ENCODE data around the gene DLGAP1. TPM values are rescaled to one million over a fixed set of nuclear protein-coding genes. Genes with fewer than 3 reads are reported as not detected.
"Not testable (repeated sequence)": the region's sequence is repeated elsewhere in the genome, so short reads cannot be mapped to it uniquely, and the experiment has no call there.

DLGAP1 gene
- total RNA-seq, 2 experiments from 2014 or later, result 0.53 to 1.5 TPM

DNA sequence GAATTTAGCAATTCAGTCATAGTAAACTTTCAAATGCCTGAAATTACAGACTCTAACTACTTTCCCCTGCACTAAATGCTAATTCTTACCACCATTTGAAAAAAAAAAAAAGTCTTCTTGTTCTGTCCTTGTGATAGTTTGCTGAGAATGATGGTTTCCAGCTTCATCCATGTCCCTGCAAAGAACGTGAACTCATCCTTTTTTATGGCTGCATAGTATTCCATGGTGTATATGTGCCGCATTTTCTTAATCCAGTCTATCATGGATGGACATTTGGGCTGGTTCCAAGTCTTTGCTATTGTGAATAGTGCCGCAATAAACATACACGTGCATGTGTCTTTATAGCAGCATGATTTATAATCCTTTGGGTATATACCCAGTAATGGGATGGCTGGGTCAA is 420.3 kb downstream of the DLGAP1 start:
- H3K27ac Mint-ChIP-seq; CTCF ChIA-PET; DNase-seq; POLR2A ChIA-PET; H3K4me1 Mint-ChIP-seq; H3K36me3 Mint-ChIP-seq (ENCODE audit: low read depth); H3K4me3 Mint-ChIP-seq; H3K9me3 Mint-ChIP-seq; H3K27me3 Mint-ChIP-seq: not testable (repeated sequence)

DNA sequence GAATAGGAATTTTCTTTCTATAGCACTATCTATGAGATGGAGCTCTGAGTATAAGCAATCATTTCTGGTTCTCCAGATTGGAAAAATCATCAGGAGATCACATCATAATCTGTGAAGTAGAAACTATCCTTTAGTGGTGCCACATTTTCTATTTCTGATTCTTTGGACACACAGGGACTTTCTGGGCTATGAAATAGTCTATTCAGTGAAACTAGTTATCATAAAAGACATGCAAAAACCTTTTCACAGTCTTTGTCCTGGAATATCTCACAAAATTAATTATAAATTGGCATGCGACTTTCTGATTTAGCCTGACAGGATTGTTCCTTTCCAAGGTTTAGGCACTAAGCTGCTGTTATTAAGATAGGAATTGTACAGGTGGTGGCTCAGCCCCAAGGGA is 428.6 kb downstream of the DLGAP1 start:
- ChIA-PET POLR2A (no interaction called here), CTCF (interaction anchor here (0.7 kb wide), 1 partner anchor 31 kb away, joined by 3 read pairs; no protein-coding TSS in a partner anchor)
- Mint-ChIP-seq H3K4me1 (no peaks in the 10 kb centered on the region), H3K36me3 (ENCODE audit: low read depth) (no peaks in the 10 kb centered on the region), H3K9me3 (no peaks in the 10 kb centered on the region), H3K4me3 (no peak overlapping the region), H3K27ac (no peak overlapping the region), H3K27me3 (peaks cover 6% of the 10 kb centered on the region)
- no peak for DNase-seq

DNA sequence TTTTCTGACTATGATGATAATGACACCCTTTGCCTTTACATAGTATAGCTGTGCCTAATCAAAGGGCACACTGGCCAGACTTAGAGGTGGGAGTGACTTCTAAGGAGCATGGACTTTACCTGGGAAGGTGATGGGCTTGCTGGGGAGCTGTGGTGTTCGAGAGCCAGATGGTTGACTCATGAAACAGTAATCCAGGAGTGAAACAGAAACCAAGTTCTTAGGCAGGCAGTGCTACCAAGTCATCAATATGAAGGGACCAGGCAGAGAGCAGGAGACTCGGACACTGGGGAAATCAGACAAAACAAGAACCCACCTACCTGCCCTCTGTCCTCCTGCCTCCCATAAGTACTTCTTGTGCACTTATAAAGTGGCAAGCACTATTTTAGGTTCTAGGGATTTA is 430.4 kb downstream of the DLGAP1 start:
- H3K36me3 Mint-ChIP-seq (ENCODE audit: low read depth), result no peaks in the 10 kb centered on the region
- POLR2A ChIA-PET, result no interaction called here
- H3K27me3 Mint-ChIP-seq, result peaks cover 6% of the 10 kb centered on the region
- no peak for DNase-seq
- no peaks in the 10 kb centered on the region for H3K4me1 Mint-ChIP-seq
- H3K27ac Mint-ChIP-seq, result no peak overlapping the region
- CTCF ChIA-PET, result no interaction called here
- no peak overlapping the region for H3K4me3 Mint-ChIP-seq
- no peaks in the 10 kb centered on the region for H3K9me3 Mint-ChIP-seq

DNA sequence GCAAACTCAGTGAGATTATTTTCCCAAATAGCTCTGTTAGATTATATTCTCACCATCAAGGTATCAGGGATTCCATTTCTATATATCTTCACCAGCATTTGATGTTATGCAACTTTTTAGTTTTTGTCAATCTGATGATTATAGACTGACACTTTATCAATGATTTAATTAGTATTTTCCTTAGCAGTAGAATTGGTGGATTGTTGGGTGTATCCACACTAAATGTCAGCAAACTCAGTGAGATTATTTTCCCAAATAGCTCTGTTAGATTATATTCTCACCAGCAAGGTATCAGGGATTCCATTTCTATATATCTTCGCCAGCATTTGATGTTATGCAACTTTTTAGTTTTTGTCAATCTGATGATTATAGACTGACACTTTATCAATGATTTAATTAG is 432.4 kb downstream of the DLGAP1 start:
- H3K9me3 Mint-ChIP-seq; H3K36me3 Mint-ChIP-seq (ENCODE audit: low read depth); DNase-seq; POLR2A ChIA-PET; H3K4me3 Mint-ChIP-seq; H3K27ac Mint-ChIP-seq; H3K4me1 Mint-ChIP-seq; CTCF ChIA-PET; H3K27me3 Mint-ChIP-seq: not testable (repeated sequence)

DNA sequence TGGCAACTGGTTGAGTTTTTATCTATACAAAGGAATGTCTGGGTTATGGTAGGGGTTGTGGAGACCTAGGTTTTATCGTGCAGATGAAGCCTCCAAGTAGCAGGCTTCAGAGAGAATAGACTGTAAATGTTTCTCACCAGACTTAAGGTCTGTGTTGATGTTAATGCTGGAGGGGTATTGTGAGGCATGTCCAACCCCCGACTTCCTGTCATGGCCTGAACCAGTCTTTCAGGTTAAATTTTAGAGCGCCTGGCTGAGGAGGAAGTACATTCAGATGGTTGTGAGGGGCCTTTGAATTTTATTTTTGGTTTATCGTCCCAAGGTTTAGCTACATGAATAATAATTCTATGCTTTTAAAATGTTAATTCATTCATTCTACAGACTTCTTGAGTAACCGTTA is 435.1 kb downstream of the DLGAP1 start:
- Mint-ChIP-seq H3K36me3 (ENCODE audit: low read depth) (no peaks in the 10 kb centered on the region), H3K4me1 (peaks cover 5% of the 10 kb centered on the region), H3K27me3 (no peaks in the 10 kb centered on the region), H3K4me3 (no peak overlapping the region), H3K9me3 (no peaks in the 10 kb centered on the region), H3K27ac (no peak overlapping the region)
- DNase-seq, result no peak
- ChIA-PET POLR2A (no interaction called here), CTCF (no interaction called here)

DNA sequence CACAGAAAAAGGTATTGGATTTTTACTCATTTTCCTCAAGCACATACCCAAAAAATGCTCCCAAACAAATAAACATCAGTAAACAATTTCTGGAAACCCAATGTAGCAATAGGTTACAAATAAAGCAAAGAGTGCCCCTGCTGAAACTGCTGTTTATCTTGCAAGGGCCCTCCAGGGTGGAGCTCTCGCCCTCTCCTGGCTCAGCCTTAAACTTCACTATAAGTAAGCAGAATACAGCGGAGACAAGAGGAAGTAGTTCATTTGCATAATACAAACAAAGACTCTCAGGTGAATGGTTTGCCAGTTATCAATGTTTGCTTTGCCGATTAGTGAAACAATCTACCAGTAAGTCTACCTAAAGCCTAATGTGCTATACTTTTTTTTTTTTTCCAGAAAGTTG is 437.6 kb downstream of the DLGAP1 start:
- Mint-ChIP-seq H3K36me3 (ENCODE audit: low read depth) (no peaks in the 10 kb centered on the region), H3K4me1 (peaks cover 5% of the 10 kb centered on the region), H3K27me3 (no peaks in the 10 kb centered on the region), H3K4me3 (no peak overlapping the region), H3K9me3 (no peaks in the 10 kb centered on the region), H3K27ac (no peak overlapping the region)
- POLR2A ChIA-PET, result interaction anchor here (0.9 kb wide), 1 partner anchor 23 kb away, joined by 3 read pairs; no protein-coding TSS in a partner anchor
- CTCF ChIA-PET, result interaction anchor here (2.4 kb wide), 1 partner anchor 246 kb away, joined by 5 read pairs; no protein-coding TSS in a partner anchor
- DNase-seq, result no peak

DNA sequence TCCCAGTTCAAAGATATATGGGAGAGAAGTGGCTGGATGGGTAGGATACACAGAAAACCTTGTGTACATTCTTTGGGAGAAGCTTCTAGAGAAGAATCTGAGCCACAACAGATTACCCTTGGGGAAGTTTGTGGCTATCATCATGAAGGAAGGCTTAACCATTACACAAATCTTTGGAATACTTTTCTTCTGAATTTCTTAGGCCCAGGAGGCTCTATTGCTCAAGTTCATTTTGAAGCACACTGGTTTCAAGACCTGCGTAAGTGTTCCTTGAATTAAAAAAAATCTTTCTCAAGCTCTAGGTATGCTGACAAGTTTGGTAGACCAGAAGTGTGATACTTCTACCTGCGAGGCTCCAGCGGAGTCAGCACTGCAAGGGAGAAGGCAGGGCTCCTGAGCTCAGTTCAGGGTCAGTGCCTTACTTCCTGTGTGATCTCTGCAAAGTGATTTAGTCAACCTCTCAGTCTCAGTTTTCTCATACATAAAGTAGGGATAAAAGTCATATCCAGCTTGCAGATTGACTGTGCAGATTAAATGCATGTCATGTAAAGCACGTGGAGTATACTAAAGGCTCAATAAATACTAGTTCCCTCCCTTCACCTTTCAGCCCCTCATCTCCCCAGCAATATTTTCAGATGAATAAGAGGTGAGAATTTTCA is 438.6 kb downstream of the DLGAP1 start:
- no peak overlapping the region for H3K27ac Mint-ChIP-seq
- H3K27me3 Mint-ChIP-seq, result peaks cover 1% of the 10 kb centered on the region
- no peaks in the 10 kb centered on the region for H3K36me3 Mint-ChIP-seq (ENCODE audit: low read depth)
- ChIA-PET POLR2A (interaction anchor here (0.9 kb wide), 1 partner anchor 24 kb away, joined by 3 read pairs; no protein-coding TSS in a partner anchor), CTCF (interaction anchor here (0.6 to 2.4 kb wide), 3 partner anchors 18 to 389 kb away, joined by 3 to 5 read pairs (median 4); no protein-coding TSS in a partner anchor)
- DNase-seq, result no peak
- H3K4me1 Mint-ChIP-seq, result peaks cover 5% of the 10 kb centered on the region
- no peak overlapping the region for H3K4me3 Mint-ChIP-seq
- H3K9me3 Mint-ChIP-seq, result no peaks in the 10 kb centered on the region

DNA sequence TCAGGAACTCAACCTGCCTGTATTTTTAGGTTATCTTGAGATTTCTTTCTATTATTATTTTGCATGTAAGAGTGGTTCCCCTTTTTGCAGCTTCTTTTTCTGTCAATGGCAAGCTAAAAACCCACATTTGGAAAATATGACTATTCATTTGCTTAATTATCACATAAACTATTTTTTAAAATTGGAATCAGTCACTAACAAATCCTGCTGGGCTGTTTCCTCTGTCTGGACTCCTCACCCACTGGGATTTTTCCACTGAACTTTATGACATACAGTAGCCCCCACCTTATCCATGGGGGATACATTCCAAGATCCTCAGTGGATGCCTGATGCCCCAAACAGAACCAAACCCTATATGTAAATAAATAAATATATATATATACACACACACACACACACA is 447.3 kb downstream of the DLGAP1 start:
- no peaks in the 10 kb centered on the region for H3K36me3 Mint-ChIP-seq (ENCODE audit: low read depth)
- no peak overlapping the region for H3K4me3 Mint-ChIP-seq
- no peak overlapping the region for H3K27ac Mint-ChIP-seq
- peaks cover 21% of the 10 kb centered on the region for H3K27me3 Mint-ChIP-seq
- peaks cover 5% of the 10 kb centered on the region for H3K4me1 Mint-ChIP-seq
- DNase-seq, result no peak
- CTCF ChIA-PET, result no interaction called here
- no peaks in the 10 kb centered on the region for H3K9me3 Mint-ChIP-seq
- POLR2A ChIA-PET, result no interaction called here

DNA sequence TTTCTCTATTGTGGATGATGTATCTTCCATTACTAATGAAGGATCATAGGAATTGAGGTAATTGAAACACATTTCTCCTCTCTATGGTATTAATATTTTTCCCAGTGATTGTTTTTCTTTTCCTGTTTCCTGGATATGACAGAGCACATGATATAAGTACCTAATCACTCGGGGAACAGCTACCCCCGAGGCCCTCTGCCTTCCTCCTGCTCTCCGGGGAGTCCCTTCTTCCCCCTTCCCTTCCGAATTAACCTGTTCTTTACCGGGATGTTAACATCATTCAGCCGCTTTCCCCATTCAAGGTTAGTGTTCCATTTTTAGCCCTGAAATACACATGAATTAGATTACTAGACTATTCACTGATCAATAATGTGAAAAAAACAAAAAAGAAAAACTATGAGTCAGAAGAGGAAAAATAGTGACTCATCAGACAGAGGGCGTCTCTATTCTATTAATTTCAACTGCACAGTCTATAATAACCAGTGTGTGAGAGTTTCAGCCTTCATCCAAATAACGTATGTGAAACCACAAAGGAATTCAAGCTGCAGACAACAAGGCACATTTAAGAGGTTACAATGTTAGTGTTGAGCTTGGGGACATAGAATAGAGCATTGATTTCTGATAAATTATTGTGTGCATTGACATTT is 450.8 kb downstream of the DLGAP1 start:
- H3K9me3 Mint-ChIP-seq, result no peaks in the 10 kb centered on the region
- no peak for DNase-seq
- CTCF ChIA-PET, result interaction anchor here (2.5 kb wide), 1 partner anchor 233 kb away, joined by 10 read pairs; no protein-coding TSS in a partner anchor
- H3K4me3 Mint-ChIP-seq, result no peak overlapping the region
- peaks cover 5% of the 10 kb centered on the region for H3K4me1 Mint-ChIP-seq
- H3K27me3 Mint-ChIP-seq, result peaks cover 33% of the 10 kb centered on the region
- no peaks in the 10 kb centered on the region for H3K36me3 Mint-ChIP-seq (ENCODE audit: low read depth)
- no peak overlapping the region for H3K27ac Mint-ChIP-seq
- POLR2A ChIA-PET, result no interaction called here

DNA sequence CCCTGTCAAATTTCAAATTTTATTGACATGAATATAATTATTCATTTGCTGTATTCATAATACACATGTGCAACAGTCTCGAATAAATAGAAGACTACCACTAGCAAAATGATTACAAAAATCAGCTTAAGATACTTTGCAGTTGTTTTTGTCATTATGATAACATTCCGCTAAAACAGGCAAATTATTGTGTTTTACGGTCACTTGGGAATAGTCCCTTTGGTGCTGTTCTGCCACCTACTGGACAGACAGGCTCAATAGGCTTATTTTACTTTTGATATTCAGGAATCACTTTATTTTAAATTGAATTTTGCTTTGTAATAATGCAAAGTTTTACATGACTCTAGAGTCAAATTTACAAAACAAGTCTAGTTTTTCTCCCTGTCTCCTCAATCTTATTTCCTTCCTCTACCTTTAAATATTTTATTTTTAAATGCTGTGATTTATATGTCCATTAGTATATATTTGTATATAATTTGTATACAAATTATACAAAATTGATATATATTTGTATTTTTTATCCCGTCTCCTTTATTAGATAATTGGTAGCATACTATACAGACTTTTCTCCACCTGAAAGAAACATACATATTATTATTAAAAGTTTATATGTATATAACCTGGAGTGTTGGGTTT is 456.3 kb downstream of the DLGAP1 start:
- POLR2A ChIA-PET, result no interaction called here

DNA sequence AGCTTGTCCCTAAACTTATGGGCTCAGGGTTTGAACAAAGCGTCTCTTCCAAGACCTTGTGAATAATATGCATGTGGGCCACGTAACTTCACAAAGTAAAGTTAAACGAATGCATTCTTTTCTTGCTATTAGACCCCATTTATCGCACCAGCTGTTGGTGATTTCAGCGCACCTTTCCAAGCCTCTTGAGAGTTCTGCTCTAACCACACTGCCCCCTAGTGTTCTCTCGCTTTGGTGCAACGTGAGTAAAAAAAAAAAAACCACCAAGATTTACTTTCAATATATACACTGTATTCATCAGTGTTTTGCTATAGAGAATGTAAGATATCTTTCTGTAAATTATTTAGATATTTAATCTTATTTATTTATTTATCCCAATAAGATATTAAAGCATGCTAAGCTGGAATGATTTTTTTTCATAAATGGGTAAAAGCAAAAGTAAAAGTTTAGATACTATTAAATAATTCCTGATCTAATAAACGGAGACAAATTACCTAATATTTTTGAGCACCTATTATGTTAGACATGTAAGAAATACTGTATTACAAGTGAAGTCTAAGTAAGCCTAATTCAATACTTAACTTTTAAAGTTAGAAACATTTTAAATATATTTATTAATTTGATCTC is 459.5 kb downstream of the DLGAP1 start:
- peak; percentile 56 for DNase-seq
- no peaks in the 10 kb centered on the region for H3K9me3 Mint-ChIP-seq
- POLR2A ChIA-PET, result no interaction called here
- H3K27me3 Mint-ChIP-seq, result peaks cover 11% of the 10 kb centered on the region
- no peaks in the 10 kb centered on the region for H3K36me3 Mint-ChIP-seq (ENCODE audit: low read depth)
- CTCF ChIA-PET, result interaction anchor here (0.6 to 3.8 kb wide), 12 partner anchors 10 to 1294 kb away, joined by 3 to 62 read pairs (median 4); no protein-coding TSS in a partner anchor
- H3K4me1 Mint-ChIP-seq, result no peaks in the 10 kb centered on the region
- H3K4me3 Mint-ChIP-seq, result no peak overlapping the region
- no peak overlapping the region for H3K27ac Mint-ChIP-seq

More for the DNA sequence above, 456.3 kb downstream of the DLGAP1 start:
- H3K9me3 Mint-ChIP-seq, result no peaks in the 10 kb centered on the region
- no peak for DNase-seq
- peaks cover 29% of the 10 kb centered on the region for H3K27me3 Mint-ChIP-seq
- H3K4me1 Mint-ChIP-seq, result no peaks in the 10 kb centered on the region
- no peak overlapping the region for H3K4me3 Mint-ChIP-seq
- no peaks in the 10 kb centered on the region for H3K36me3 Mint-ChIP-seq (ENCODE audit: low read depth)
- CTCF ChIA-PET, result interaction anchor here (0.6 to 1.6 kb wide), 5 partner anchors 14 to 230 kb away, joined by 3 to 9 read pairs (median 3); no protein-coding TSS in a partner anchor
- H3K27ac Mint-ChIP-seq, result no peak overlapping the region

DNA sequence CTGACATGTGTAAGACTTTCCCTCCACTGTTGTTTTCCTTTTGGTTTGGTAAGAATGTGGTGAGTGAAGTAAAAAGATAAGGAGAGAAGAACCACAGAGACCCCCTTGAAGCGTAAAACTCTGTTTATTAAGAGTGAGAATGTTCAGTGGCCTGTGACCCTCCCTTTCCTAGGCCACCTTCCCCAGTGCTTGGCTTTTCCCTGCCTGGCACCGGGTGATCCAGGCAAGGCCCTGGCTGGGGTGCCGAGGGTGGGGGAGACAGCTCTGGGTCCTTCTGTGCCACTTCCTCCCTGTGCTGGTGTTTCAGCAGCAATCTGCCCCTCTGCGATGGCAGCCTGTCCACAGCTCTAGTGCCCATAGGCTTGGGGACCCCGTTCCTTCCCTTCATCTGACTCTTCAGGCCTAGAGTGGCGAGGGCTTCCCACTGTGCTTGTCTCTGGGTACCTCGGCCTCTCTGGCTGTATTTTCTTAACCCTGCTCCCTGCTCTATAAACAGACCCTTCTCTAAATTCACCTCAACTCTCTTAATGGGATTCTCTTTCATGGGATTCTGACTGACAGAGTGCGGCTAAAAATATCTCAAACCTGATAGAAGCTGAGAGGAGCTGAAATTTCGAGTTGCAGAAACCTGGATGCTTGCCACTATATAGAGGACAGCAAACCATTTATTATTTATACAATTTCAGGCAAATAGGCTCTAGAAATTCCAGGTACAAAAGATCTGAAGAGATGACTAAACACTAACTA is 461.0 kb downstream of the DLGAP1 start:
- no peaks in the 10 kb centered on the region for H3K9me3 Mint-ChIP-seq
- CTCF ChIA-PET, result interaction anchor here (2.3 to 3.8 kb wide), 2 partner anchors 8 to 223 kb away, joined by 15 to 62 read pairs; no protein-coding TSS in a partner anchor
- no peak overlapping the region for H3K27ac Mint-ChIP-seq
- no peak overlapping the region for H3K4me3 Mint-ChIP-seq
- peaks cover 11% of the 10 kb centered on the region for H3K27me3 Mint-ChIP-seq
- POLR2A ChIA-PET, result no interaction called here
- DNase-seq, result no peak
- no peaks in the 10 kb centered on the region for H3K36me3 Mint-ChIP-seq (ENCODE audit: low read depth)
- no peaks in the 10 kb centered on the region for H3K4me1 Mint-ChIP-seq

Measured in activated CD4-positive, alpha-beta memory T cell treated with anti-CD3 and anti-CD28 coated beads, Interleukin-2, amount 10 ng/mL, durations not matched to agents 7 days and 5 days (primary cell).